Psoas muscle (tissue), 8 donors: ENCODE results near the gene LYRM9. TPM values are rescaled to one million over a fixed set of nuclear protein-coding genes. Genes with fewer than 3 reads are reported as not detected.

ENCODE experiments used
- ATAC-seq, 4 donors: fragments of 200-7000 bp; cut with Tn5 transposase; one replicate each; pipeline ENCODE4 v1.9.1; 2020; ENCODE audit warnings: moderate library complexity in 3 of 4, mild to moderate bottlenecking in 2 of 4
- DNase-seq, 2 donors: peaks; one replicate each; pipeline ENCODE4 v3.0.0-alpha.2; 2020
- H3K27ac ChIP-seq: fragments of 200-600 bp; one replicate; pipeline ENCODE4 v1.8.0; 2022
- H3K27me3 ChIP-seq, 3 donors: fragments of 200-600 bp in 1 of 3; one replicate each; pipeline versions ENCODE4 v1.6.1 to v1.8.0; 2013 to 2022; ENCODE audit warnings: low read length in 2 of 3, mild to moderate bottlenecking in 2 of 3, moderate library complexity in 1 of 3; ENCODE audit not compliant: insufficient read depth in 3 of 3
- H3K36me3 ChIP-seq, 2 donors: fragments of 200-600 bp in 1 of 2; one replicate each; pipeline versions ENCODE4 v1.6.1 to v1.8.0; 2013 to 2022; ENCODE audit warnings: low read depth in 1 of 2, mild to moderate bottlenecking in 1 of 2, moderate library complexity in 1 of 2; ENCODE audit not compliant: insufficient read depth in 1 of 2
- H3K4me1 ChIP-seq: fragments of 200-600 bp; one replicate; pipeline ENCODE4 v1.8.0; 2022
- H3K4me3 ChIP-seq: fragments of 200-600 bp; one replicate; pipeline ENCODE4 v1.8.0; 2022; ENCODE audit warnings: mild to moderate bottlenecking
- H3K9me3 ChIP-seq: fragments of 200-600 bp; one replicate; pipeline ENCODE4 v1.8.0; 2022
- CTCF ChIP-seq: fragments of 200-600 bp; IDR thresholded peaks from one replicate; pipeline ENCODE4 v1.8.0; 2022; ENCODE audit warnings: antibody characterized with exemption
- WGBS, 3 donors: extraction: QIAGEN DNeasy Blood & Tissue Kit; methylation state at CpG; one replicate each; pipeline versions ENCODE4 v1.1.6 to v1.1.7; 2013; 5-methylcytosine and 5-hydroxymethylcytosine counted together
- intact Hi-C, 2 donors: fragments of 100-400 bp; cut with DNase I; formaldehyde crosslinking; loops; one replicate each; pipeline versions ENCODE4 v1.11.0 to v1.14.2; 2022
- polyA plus RNA-seq, 3 donors: library from polyadenylated mRNA; stranded (reverse); fragments of 200-250 nt; gene quantifications; one replicate each; pipeline ENCODE4 v1.2.3, GENCODE V29; 2013
- total RNA-seq, 4 donors: library from RNA; stranded (reverse); fragmentation: NEBNext Ultra II Directional in 2 of 4; extraction: Animal tissue kit (Norgen Biotek cat#: 25700) in 2 of 4; gene quantifications; one replicate each; pipeline versions ENCODE4 v1.2.1 to v1.2.4, GENCODE V29; 2021 to 2023
- donor health status: healthy with polysubstance abuse.
- donor health status: DM: no; HTN: no; CAD: no; lungs with moderate emphysema.
- donor health status: Bipolar disorder and iron deficiency.
- donor health status: healthy.
- donor health status: DM: yes; HTN: yes; CAD: no.
- donor health status: DM: no; HTN: no; CAD: no.
- donor health status: DM: no; HTN: no; CAD: no.
- donor health status: DM: yes; HTN: yes; CAD: no.

The LYRM9 gene
- total and polyA plus RNA-seq, 7 donors: 4.5 to 11.3 (median 5.8) TPM

DNA sequence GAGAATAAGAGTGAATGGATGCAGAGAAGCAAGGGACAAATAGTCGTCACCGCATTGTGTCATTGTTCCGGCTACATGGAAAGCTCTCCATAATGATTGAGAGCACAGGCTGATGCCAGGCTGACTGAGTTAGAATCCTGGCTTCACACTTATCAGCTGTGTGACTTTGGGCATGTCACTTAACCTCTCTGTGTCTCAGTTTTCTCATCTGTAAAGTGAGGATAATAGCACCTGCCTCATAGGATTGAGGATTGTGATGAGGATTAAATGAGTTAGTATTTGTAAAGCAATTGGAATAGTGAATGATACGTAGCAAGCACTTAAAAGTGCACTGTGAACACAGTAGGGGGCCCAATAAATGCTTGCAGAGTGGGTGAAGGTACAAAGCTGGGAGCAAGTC lies 45.7 kb upstream of the LYRM9 start:
- Histone ChIP-seq H3K36me3 (no peaks in the 10 kb centered on the region), H3K4me3 (no peak overlapping the region), H3K9me3 (no peaks in the 10 kb centered on the region), H3K27me3 (peaks cover 0 to 7% (median 0%) of the 10 kb centered on the region in 3 donors), H3K27ac (no peak overlapping the region), H3K4me1 (no peaks in the 10 kb centered on the region)
- ATAC-seq (no peak), DNase-seq (no peak)
- no peak for TF ChIP-seq CTCF
- intact Hi-C loops: no loop called here
- 69 to 78% (median 74%) methylated on average over 4 of the region's 4 CpGs for WGBS, 3 donors

DNA sequence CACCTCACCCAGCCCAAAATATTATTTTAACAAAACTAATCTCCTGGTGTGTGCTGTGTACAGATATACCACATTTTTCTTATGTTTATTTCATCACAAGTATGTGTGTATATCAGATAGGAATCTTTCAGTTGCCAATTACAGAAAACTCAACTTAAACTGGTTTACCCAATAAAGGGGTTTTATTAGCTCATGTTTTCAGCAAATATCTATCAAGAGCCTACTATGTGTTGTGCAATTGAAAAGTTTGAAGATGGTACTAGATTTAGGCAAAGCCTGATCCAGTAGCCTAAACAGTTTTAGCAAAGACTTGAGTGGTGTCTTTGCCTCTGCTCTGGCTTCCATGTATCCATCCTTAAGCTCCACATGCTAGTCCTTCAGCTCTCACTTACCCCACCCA lies 45.1 kb upstream of the LYRM9 start:
- Histone ChIP-seq H3K27me3 (peaks cover 0 to 7% (median 0%) of the 10 kb centered on the region in 3 donors), H3K27ac (no peak overlapping the region), H3K4me3 (no peak overlapping the region), H3K36me3 (no peaks in the 10 kb centered on the region), H3K4me1 (no peaks in the 10 kb centered on the region), H3K9me3 (no peaks in the 10 kb centered on the region)
- intact Hi-C loops: no loop called here
- TF ChIP-seq CTCF: no peak
- no peak for DNase-seq
- no peak for ATAC-seq

GRCh38 chr17:27937025-27937546 lies 43.9 kb upstream of the LYRM9 start:
- peaks cover 0 to 7% (median 0%) of the 10 kb centered on the region in 3 donors for H3K27me3 ChIP-seq
- no peaks in the 10 kb centered on the region for H3K9me3 ChIP-seq
- TF ChIP-seq CTCF: no peak
- intact Hi-C loops: no loop called here
- 83 to 87% (median 86%) methylated on average over 8 of the region's 8 CpGs for WGBS, 3 donors
- H3K4me1 ChIP-seq: no peaks in the 10 kb centered on the region
- no peak overlapping the region for H3K27ac ChIP-seq
- no peaks in the 10 kb centered on the region for H3K36me3 ChIP-seq
- DNase-seq: no peak
- H3K4me3 ChIP-seq: no peak overlapping the region
- no peak for ATAC-seq

GRCh38 chr17:27930000-27930399 lies 36.8 kb upstream of the LYRM9 start:
- no peak for TF ChIP-seq CTCF
- Histone ChIP-seq H3K27me3 (no peaks in the 10 kb centered on the region), H3K4me3 (no peak overlapping the region), H3K4me1 (no peaks in the 10 kb centered on the region), H3K27ac (no peak overlapping the region), H3K36me3 (no peaks in the 10 kb centered on the region), H3K9me3 (no peaks in the 10 kb centered on the region)
- no peak for ATAC-seq
- intact Hi-C loops: no loop called here
- no peak for DNase-seq
- 59 to 64% (median 62%) methylated on average over 6 of the region's 6 CpGs for WGBS, 3 donors

GRCh38 chr17:27928587-27928986 lies 35.4 kb upstream of the LYRM9 start:
- H3K27me3 ChIP-seq: no peaks in the 10 kb centered on the region
- DNase-seq (no peak), ATAC-seq (no peak)
- H3K27ac ChIP-seq: no peak overlapping the region
- intact Hi-C loops: no loop called here
- H3K36me3 ChIP-seq: no peaks in the 10 kb centered on the region
- WGBS, 3 donors: 86 to 92% (median 89%) methylated on average over 5 of the region's 5 CpGs
- no peak overlapping the region for H3K4me3 ChIP-seq
- no peaks in the 10 kb centered on the region for H3K4me1 ChIP-seq
- no peak for TF ChIP-seq CTCF
- no peaks in the 10 kb centered on the region for H3K9me3 ChIP-seq
